ENCODE results near the gene PIR. TPM values are rescaled to one million over a fixed set of nuclear protein-coding genes. Genes with fewer than 3 reads are reported as not detected.
A peak's percentile ranks its signal among the peaks of the same experiment; 100 is the strongest.

PIR gene
- total and polyA plus RNA-seq, 9 of the 15 experiments (the other 6 are each of a cell fraction or from before 2014, with no cell fraction given), result 7.5 to 29.8 (median 11.5) TPM

DNA sequence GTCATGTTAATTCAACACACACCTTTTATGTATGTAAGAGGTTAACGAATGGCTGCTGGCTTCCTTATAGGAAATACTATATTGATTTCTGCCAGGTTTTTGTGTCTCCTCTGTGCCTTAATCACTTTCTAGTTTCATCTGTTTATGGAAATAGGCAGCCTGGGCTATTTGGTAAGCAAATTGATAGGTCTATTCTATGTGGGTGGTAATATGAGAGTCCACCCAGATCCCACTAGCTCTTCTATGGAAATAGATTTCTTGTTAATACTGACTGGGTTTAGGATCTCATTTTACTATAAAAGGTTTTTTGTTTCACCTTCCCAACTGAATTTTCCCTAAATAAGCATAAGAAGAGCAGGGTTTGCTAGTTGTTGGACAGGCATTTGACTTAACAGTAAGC lies 11.5 kb upstream of the PIR start:
- intact Hi-C loops (cut with micrococcal nuclease), result no loop called here
- ATAC-seq, result peak; percentile 33; the same call in 2 of the 3 replicates
- no peaks in the 10 kb centered on the region for H4K20me1 ChIP-seq (replicated peaks; ENCODE audit: control insufficient read depth, insufficient read depth, low read length)
- no peaks in the 10 kb centered on the region for H3K79me2 ChIP-seq (ENCODE audit: control insufficient read depth, insufficient read depth, low read length)
- no peaks in the 10 kb centered on the region for H3K27me3 ChIP-seq (ENCODE audit: control insufficient read depth in 2 of 2, insufficient read depth in 2 of 2, low read length in 2 of 2)
- H3K4me3 ChIP-seq, result no peak overlapping the region
- no peak for DNase-seq (ENCODE audit: extremely low read depth in 1 of 4, low spot score in 3 of 4)
- BruUV-seq (replicated peaks), result no TSS peak
- H3K36me3 ChIP-seq (ENCODE audit: control insufficient read depth, insufficient read depth, low read length), result no peaks in the 10 kb centered on the region; the same call in 2 of the 3 replicates
- peak overlapping the region in 1 of 2 experiments; percentile 60; a peak in 1 of 4 replicates for H3K9ac ChIP-seq (ENCODE audit: insufficient read depth in 1 of 2, low read depth in 2 of 2, low read length in 2 of 2)
- H3K9me1 ChIP-seq (ENCODE audit: control insufficient read depth, insufficient read depth, low read length), result no peaks in the 10 kb centered on the region
- 75% methylated on average over 1 of the region's 1 CpG for WGBS (ENCODE audit: insufficient coverage, low coverage, missing lambda C conversion rate)
- no peak overlapping the region for H3K4me2 ChIP-seq (ENCODE audit: insufficient read depth, low read length)
- FAIRE-seq, result no peak
- H3K9me3 ChIP-seq (replicated peaks; ENCODE audit: control insufficient read depth, insufficient read depth, low read depth, low read length), result no peaks in the 10 kb centered on the region; the same call in 1 of the 2 replicates
- ChIA-PET POLR2A (interaction anchor here (0.7 to 1.2 kb wide), 4 partner anchors 11 to 1369 kb away, joined by 3 read pairs; partner anchors contain the start of gene PIR), CTCF (ENCODE audit: low intra/inter-chr PET ratio) (no interaction called here)
- in situ Hi-C loops (cut with MboI), result loop anchor here (5.0 kb wide), 1 partner anchor 58 kb away; no protein-coding TSS in a partner anchor
- peak overlapping the region; percentile 75 for H2AFZ ChIP-seq (ENCODE audit: low read depth, low read length)
- TF ChIP-seq HSF4 (CRISPR knock-in tag; IDR thresholded peaks at IDR 0.05; ENCODE audit: borderline replicate concordance), result no peak
- TF ChIP-seq, protein P1, sequence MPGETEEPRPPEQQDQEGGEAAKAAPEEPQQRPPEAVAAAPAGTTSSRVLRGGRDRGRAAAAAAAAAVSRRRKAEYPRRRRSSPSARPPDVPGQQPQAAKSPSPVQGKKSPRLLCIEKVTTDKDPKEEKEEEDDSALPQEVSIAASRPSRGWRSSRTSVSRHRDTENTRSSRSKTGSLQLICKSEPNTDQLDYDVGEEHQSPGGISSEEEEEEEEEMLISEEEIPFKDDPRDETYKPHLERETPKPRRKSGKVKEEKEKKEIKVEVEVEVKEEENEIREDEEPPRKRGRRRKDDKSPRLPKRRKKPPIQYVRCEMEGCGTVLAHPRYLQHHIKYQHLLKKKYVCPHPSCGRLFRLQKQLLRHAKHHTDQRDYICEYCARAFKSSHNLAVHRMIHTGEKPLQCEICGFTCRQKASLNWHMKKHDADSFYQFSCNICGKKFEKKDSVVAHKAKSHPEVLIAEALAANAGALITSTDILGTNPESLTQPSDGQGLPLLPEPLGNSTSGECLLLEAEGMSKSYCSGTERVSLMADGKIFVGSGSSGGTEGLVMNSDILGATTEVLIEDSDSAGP (CRISPR knock-in tag; IDR thresholded peaks at IDR 0.05), result no peak
- TF ChIP-seq PRPF4 (IDR thresholded peaks at IDR 0.05; ENCODE audit: insufficient read depth, low read depth, low read length, poor library complexity, severe bottlenecking), result no peak
- TF ChIP-seq, protein P2, sequence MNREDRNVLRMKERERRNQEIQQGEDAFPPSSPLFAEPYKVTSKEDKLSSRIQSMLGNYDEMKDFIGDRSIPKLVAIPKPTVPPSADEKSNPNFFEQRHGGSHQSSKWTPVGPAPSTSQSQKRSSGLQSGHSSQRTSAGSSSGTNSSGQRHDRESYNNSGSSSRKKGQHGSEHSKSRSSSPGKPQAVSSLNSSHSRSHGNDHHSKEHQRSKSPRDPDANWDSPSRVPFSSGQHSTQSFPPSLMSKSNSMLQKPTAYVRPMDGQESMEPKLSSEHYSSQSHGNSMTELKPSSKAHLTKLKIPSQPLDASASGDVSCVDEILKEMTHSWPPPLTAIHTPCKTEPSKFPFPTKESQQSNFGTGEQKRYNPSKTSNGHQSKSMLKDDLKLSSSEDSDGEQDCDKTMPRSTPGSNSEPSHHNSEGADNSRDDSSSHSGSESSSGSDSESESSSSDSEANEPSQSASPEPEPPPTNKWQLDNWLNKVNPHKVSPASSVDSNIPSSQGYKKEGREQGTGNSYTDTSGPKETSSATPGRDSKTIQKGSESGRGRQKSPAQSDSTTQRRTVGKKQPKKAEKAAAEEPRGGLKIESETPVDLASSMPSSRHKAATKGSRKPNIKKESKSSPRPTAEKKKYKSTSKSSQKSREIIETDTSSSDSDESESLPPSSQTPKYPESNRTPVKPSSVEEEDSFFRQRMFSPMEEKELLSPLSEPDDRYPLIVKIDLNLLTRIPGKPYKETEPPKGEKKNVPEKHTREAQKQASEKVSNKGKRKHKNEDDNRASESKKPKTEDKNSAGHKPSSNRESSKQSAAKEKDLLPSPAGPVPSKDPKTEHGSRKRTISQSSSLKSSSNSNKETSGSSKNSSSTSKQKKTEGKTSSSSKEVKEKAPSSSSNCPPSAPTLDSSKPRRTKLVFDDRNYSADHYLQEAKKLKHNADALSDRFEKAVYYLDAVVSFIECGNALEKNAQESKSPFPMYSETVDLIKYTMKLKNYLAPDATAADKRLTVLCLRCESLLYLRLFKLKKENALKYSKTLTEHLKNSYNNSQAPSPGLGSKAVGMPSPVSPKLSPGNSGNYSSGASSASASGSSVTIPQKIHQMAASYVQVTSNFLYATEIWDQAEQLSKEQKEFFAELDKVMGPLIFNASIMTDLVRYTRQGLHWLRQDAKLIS (CRISPR knock-in tag; IDR thresholded peaks at IDR 0.05), result no peak
- 0 out of 2 replicates have a peak, but pooled peaks have one; percentile 6 for TF ChIP-seq FOSL1 (tag; conservative IDR thresholded peaks at IDR 0.05)
- H3K27ac ChIP-seq (ENCODE audit: extremely low read depth, low read depth, low read length), result peak overlapping the region; percentile 75
- peaks cover 0 to 20% of the 10 kb centered on the region in 2 experiments; a peak in 4 of 5 replicates for H3K4me1 ChIP-seq (replicated peaks in 1 of 2; ENCODE audit: control insufficient read depth in 2 of 2, insufficient read depth in 2 of 2, low read length in 2 of 2)
